Measurements from ENCODE around the gene PHKG1. TPM values are rescaled to one million over a fixed set of nuclear protein-coding genes. Genes with fewer than 3 reads are reported as not detected.
"Not testable (repeated sequence)": the region's sequence is repeated elsewhere in the genome, so short reads cannot be mapped to it uniquely, and the experiment has no call there.

Gene PHKG1
- polyA plus RNA-seq, 3 donors = 1.0 to 3.0 (median 2.6) TPM

DNA sequence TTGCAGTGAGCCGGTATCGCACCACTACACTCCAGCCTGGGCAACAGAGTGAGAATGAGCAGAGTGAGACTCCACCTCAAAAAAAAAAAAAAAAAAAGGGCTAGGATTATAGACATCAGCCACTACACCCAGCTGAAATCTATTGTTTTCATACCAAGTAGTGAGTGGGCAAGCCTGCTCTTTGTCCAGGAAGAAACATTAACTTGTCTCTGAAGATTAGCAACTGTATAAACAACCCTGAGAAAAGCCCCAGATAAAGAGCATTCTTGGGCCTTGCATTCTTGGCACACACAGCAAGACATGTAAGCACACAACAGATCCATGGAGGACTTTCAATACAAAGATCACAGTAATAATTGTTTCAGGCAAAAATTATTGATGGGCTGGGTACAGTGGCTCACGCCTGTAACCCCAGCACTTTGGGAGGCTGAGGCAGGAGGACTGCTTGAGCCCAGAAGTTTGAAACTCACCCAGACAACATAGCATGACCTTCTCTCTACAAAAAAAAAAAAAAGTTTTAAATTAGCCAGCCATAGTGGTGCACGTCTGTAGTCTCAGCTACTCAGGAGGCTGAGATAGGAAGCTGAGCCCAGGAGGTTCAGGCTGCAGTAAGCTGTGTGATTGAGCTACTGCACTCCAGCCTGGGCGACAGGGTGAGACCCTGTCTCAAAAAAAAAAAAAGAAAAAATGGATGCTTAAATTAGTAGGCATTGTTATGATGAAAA, 45.9 kb downstream of the PHKG1 start:
- DNase-seq = no peak

DNA sequence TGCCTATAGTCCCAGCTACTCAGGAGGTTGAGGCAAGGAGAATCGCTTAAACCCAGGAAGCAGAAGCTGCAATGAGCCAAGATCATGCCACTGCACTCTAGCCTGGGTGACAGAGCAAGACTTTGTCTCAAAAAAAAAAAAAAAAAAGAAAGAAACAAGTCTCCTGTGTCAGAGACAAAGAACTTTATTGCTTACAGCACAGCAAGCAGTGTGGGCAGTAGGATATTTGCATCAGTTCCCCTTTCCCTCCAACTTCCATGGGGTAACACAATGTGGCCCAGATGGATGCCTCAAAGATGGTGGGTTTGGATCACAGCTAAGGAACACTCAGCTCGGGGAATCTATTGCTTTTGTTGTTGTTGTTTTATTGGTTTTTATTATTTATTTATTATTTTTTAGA, 47.0 kb downstream of the PHKG1 start:
- DNase-seq = not testable (repeated sequence)

DNA sequence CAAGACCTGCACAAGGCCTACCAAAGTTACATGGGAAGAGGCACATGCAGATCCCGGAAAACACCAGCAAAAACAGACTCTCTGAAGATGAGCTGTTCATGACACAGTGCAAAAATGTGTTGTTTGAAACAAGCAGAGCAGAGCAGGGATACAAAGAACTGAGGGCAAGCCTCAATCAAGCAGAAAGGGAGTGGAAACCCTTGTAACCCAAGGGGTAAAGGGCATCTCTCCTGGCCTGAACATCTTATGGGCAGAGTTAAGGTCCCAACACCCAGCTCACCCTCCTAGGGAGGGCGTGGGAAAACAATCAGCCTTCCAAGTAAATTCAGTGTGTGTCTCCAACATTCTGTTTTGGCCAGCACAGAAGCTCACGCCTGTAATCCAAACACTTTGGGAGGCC, 52.0 kb downstream of the PHKG1 start:
- DNase-seq = no peak

DNA sequence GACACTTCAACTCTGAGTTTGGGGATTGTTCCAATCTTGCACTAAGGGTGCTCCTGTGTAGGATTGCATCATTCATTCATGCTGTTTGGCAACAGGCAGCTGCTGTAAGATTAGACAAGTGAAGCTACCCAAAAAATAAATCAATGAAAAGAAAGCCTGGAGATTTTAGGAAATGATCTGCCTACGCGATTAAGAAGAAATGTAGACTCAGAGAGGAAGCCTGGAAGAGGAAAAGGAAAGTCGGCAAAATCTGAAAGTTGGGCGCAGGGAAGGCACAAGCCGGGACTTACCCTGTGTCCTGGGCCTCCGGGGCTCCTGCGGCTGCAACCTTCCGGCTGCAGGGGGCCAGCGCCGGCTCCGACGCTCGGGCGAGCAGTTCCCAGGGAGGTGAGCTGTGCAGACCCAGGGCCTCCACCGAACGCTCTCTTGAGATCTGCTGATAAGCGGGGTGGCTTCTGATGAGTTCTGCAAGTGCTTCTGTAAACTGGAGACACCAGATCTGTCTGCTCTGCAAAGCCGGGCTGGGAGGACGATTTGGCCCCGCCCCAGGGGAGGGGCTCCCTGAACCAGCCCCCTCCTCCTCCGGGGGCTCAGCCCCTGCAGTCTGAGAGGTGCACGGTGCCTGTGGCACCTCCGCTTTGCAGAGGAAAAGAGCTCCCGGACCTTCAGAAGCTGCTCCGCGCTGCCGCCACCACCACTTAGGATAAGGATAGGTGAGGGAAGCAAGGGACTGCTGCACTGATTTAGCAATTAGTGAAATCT, 58.9 kb downstream of the PHKG1 start:
- peak; percentile 67 for DNase-seq

DNA sequence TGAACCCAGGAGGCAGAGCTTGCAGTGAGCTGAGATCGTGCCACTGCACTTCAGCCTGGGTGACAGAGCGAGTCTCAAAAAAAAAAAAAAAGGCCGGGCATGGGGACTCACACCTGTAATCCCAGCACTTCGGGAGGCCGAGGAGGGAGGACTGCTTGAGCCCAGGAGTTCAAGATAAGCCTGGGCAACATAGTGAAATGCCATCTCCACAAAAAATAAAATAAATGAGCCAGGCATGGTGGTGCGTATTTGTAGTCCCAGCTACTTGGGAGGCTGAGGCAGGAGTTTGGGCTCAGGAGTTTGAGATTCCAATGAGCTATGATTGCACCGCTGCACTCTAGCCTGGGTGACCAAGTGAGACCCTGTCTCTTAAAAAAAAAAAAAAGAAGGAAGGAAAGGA, 60.2 kb downstream of the PHKG1 start:
- DNase-seq = not testable (repeated sequence)

DNA sequence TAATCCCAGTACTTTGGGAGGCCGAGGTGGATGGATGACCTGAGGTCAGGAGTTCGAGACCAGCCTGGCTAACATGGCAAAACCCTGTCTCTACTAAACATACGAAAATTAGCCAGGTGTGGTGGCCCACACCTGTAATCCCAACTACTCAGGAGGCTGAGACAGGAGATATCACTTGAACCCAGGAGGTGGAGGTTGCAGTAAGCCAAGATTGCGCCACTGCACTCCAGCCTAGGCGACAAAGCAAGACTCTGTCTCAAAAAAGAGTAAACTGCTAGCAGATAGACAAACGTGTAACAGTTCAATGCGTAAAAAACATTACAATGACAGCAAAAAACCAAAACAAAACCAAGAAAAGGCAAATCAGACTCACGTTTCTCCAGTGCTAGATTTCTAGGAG, 61.2 kb downstream of the PHKG1 start:
- not testable (repeated sequence) for DNase-seq

DNA sequence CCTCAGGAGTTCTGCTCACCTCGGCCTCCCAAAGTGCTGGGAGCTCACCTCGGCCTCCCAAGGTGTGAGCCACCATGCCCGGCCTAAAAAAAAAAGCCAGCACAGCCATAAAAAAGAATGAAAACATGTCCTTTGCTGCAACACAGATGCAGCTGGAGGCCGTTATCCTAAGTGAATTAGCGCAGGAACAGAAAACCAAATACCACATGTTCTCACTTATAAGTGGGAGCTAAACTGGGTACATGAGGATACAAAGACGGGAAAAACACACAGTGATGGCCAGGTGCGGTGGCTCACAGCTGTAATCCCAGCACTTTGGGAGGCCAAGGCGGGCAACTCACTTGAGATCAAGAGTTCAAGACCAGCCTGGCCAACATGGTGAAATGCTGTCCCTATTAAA, 62.4 kb downstream of the PHKG1 start:
- no peak for DNase-seq

Other genes with a start within 250 kb of the PHKG1 start
- gene SEPTIN14, start 230.2 kb downstream of the PHKG1 start, polyA plus RNA-seq (ENCODE audit: insufficient read length in 3 of 3) = under 1 TPM; 0.19 to 0.50 (median 0.32) TPM
- gene ZNF713, start 205.5 kb downstream of the PHKG1 start, polyA plus RNA-seq (ENCODE audit: insufficient read length in 3 of 3) = 10 to 100 TPM; 10.8 to 16.5 (median 14.0) TPM
- gene MRPS17, start 141.1 kb downstream of the PHKG1 start, polyA plus RNA-seq (ENCODE audit: insufficient read length in 3 of 3) = 10 to 100 TPM; 14.2 to 18.3 (median 15.7) TPM
- 100 to 1,000 TPM in 2 of 3 donors, 10 to 100 TPM in 1; 97.2 to 114 (median 114) TPM for gene NIPSNAP2, start 128.4 kb downstream of the PHKG1 start, polyA plus RNA-seq (ENCODE audit: insufficient read length in 3 of 3)
- 10 to 100 TPM; 26.4 to 37.9 (median 35.5) TPM for gene PSPH, start 41.5 kb downstream of the PHKG1 start, polyA plus RNA-seq (ENCODE audit: insufficient read length in 3 of 3)
- 100 to 1,000 TPM; 203 to 252 (median 239) TPM for gene CCT6A, start 41.2 kb downstream of the PHKG1 start, polyA plus RNA-seq (ENCODE audit: insufficient read length in 3 of 3)
- gene SUMF2, start 28.7 kb downstream of the PHKG1 start, polyA plus RNA-seq (ENCODE audit: insufficient read length in 3 of 3) = 100 to 1,000 TPM; 128 to 160 (median 147) TPM
- gene CHCHD2, start 13.5 kb upstream of the PHKG1 start, polyA plus RNA-seq (ENCODE audit: insufficient read length in 3 of 3) = 100 to 1,000 TPM; 251 to 306 (median 302) TPM
- 1 to 10 TPM; 2.5 to 3.1 (median 2.7) TPM for gene NUPR2, start 23.5 kb upstream of the PHKG1 start, polyA plus RNA-seq (ENCODE audit: insufficient read length in 3 of 3)